RPMI7951 (cell line): ENCODE data around the gene NIN. TPM values are rescaled to one million over a fixed set of nuclear protein-coding genes. Genes with fewer than 3 reads are reported as not detected.
"Not testable (repeated sequence)": the region's sequence is repeated elsewhere in the genome, so short reads cannot be mapped to it uniquely, and the experiment has no call there.

Source experiments
- DNase-seq: peaks from one replicate; pipeline ENCODE4 v3.0.0-alpha.2; 2012; ENCODE audit warnings: low read depth
- total RNA-seq: library from RNA; depleted of rRNA; stranded (reverse); fragments of >200 nt; shearing (Covaris generic); gene quantifications from 2 replicates; pipeline ENCODE4 v1.2.3, GENCODE V29; 2014; rRNA removed

The NIN gene
- total RNA-seq, 1 experiment from 2014 or later, result 20.7 TPM

- DNase-seq, result no peak
These were observed 113.2 kb downstream of the NIN start for GRCh38 chr14:50717811-50718210.

- DNase-seq, result peak; percentile 30
These were observed 116.4 kb downstream of the NIN start for GRCh38 chr14:50714450-50715073.

- DNase-seq, result no peak
These were observed 119.9 kb downstream of the NIN start for GRCh38 chr14:50711043-50711442.

- no peak for DNase-seq
These were observed 125.9 kb downstream of the NIN start for GRCh38 chr14:50705026-50705593.

GRCh38 chr14:50704454-50705010 is 126.4 kb downstream of the NIN start:
- no peak for DNase-seq

- no peak for DNase-seq
These were observed 133.2 kb downstream of the NIN start for GRCh38 chr14:50697659-50698290.

- DNase-seq, result not testable (repeated sequence)
These were observed 136.7 kb downstream of the NIN start for GRCh38 chr14:50694260-50694659.

GRCh38 chr14:50688875-50689274 is 142.1 kb downstream of the NIN start:
- no peak for DNase-seq

GRCh38 chr14:50679674-50680073 is 151.3 kb downstream of the NIN start:
- DNase-seq, result no peak

- DNase-seq, result no peak
These were observed 152.8 kb downstream of the NIN start for GRCh38 chr14:50678163-50678562.

GRCh38 chr14:50677527-50678063 is 153.4 kb downstream of the NIN start:
- peak; percentile 39 for DNase-seq

- no peak for DNase-seq
These were observed 154.0 kb downstream of the NIN start for GRCh38 chr14:50676814-50677516.

- peak; percentile 27 for DNase-seq
These were observed 155.4 kb downstream of the NIN start for GRCh38 chr14:50675597-50675996.

- no peak for DNase-seq
These were observed 160.1 kb downstream of the NIN start for GRCh38 chr14:50670866-50671256.

GRCh38 chr14:50670196-50670865 is 160.6 kb downstream of the NIN start:
- DNase-seq, result no peak

Other genes with a start within 250 kb of the NIN start
- 13.5 and 16.5 TPM in 2 replicates for gene SAV1, start 162.9 kb downstream of the NIN start, total RNA-seq
- 0.12 TPM in 1 of 2 replicates, not detected in the other for gene ABHD12B, start 40.9 kb upstream of the NIN start, total RNA-seq
- gene PYGL, start 113.3 kb upstream of the NIN start, total RNA-seq, result 40.2 and 48.3 TPM in 2 replicates